CD14-positive monocyte (primary cell): ENCODE measurements around the gene PHF23. TPM values are rescaled to one million over a fixed set of nuclear protein-coding genes. Genes with fewer than 3 reads are reported as not detected.

ENCODE experiments used
- DNase-seq, 3 donors: peaks; one replicate each; pipeline ENCODE4 v3.0.0-alpha.2; 2011 to 2022
- H2AFZ ChIP-seq: 2 replicates; pipeline ENCODE4 v1.6.0; 2012; ENCODE audit warnings: mild to moderate bottlenecking, low read depth, low read length, inconsistent platforms; ENCODE audit not compliant: insufficient read depth, poor library complexity, severe bottlenecking
- H3K27ac ChIP-seq, 2 donors: 1 replicate in 1 of 2; 2 replicates in 1 of 2; pipeline ENCODE4 v1.5.1; 2012 to 2013; ENCODE audit warnings: low read length in 2 of 2, control low read depth in 1 of 2, inconsistent platforms in 1 of 2, low read depth in 1 of 2, mild to moderate bottlenecking in 1 of 2
- H3K27me3 ChIP-seq, 2 donors: one replicate each; pipeline versions ENCODE4 v1.6.0 to v1.6.1; 2011 to 2013; ENCODE audit warnings: low read length in 2 of 2; ENCODE audit not compliant: control insufficient read depth in 2 of 2, insufficient read depth in 2 of 2
- H3K36me3 ChIP-seq, 2 donors: replicated peaks in 1 of 2; 1 replicate in 1 of 2; 2 replicates in 1 of 2; pipeline versions ENCODE4 v1.5.1 to v1.6.1; 2012 to 2013; ENCODE audit warnings: low read length in 2 of 2, control low read depth in 1 of 2, inconsistent platforms in 1 of 2, mild to moderate bottlenecking in 1 of 2; ENCODE audit not compliant: insufficient read depth in 2 of 2, control insufficient read depth in 1 of 2
- H3K4me1 ChIP-seq, 2 donors: 1 replicate in 1 of 2; 2 replicates in 1 of 2; pipeline versions ENCODE4 v1.5.1 to v1.6.1; 2012 to 2013; ENCODE audit warnings: low read length in 2 of 2, control low read depth in 1 of 2, inconsistent platforms in 1 of 2, mild to moderate bottlenecking in 1 of 2, moderate library complexity in 1 of 2; ENCODE audit not compliant: insufficient read depth in 2 of 2, control insufficient read depth in 1 of 2
- H3K4me2 ChIP-seq: replicated peaks from 2 replicates; pipeline ENCODE3; 2012; ENCODE audit warnings: low read length, moderate library complexity, mild to moderate bottlenecking; ENCODE audit not compliant: poor library complexity, severe bottlenecking; ENCODE audit errors: extremely low read depth
- H3K4me3 ChIP-seq, 3 experiments: fragments of 200-600 bp in 1 of 3; sonication (generic) in 1 of 3; replicated peaks in 1 of 3; 1 replicate in 2 of 3; 2 replicates in 1 of 3; pipeline ENCODE4 v1.5.1; 2011 to 2013; ENCODE audit warnings: low read length in 3 of 3, mild to moderate bottlenecking in 3 of 3, control low read depth in 2 of 3, low read depth in 2 of 3, inconsistent platforms in 1 of 3, moderate library complexity in 1 of 3
- H3K79me2 ChIP-seq: 2 replicates; pipeline ENCODE4 v1.6.0; 2012; ENCODE audit warnings: mild to moderate bottlenecking, control low read depth, inconsistent platforms, low read length, moderate library complexity; ENCODE audit not compliant: insufficient read depth
- H3K9ac ChIP-seq: 2 replicates; pipeline ENCODE4 v1.6.0; 2017; ENCODE audit warnings: low read length, mild to moderate bottlenecking; ENCODE audit not compliant: insufficient read depth, poor library complexity, severe bottlenecking
- H3K9me3 ChIP-seq, 2 donors: replicated peaks in 1 of 2; 1 replicate in 1 of 2; 2 replicates in 1 of 2; pipeline versions ENCODE4 v1.5.1 to v1.6.1; 2012 to 2013; ENCODE audit warnings: low read length in 2 of 2, control low read depth in 1 of 2; ENCODE audit not compliant: control insufficient read depth in 1 of 2, insufficient read depth in 1 of 2
- H4K20me1 ChIP-seq: 2 replicates; pipeline ENCODE4 v1.6.0; 2012; ENCODE audit warnings: mild to moderate bottlenecking, low read length, control low read depth, moderate library complexity; ENCODE audit not compliant: insufficient read depth
- H3K27ac Mint-ChIP-seq, 7 donors: one replicate each; pipeline ENCODE4 v1.8.0; 2020; ENCODE audit warnings: mild to moderate bottlenecking in 7 of 7, mixed read lengths in 7 of 7, moderate library complexity in 6 of 7, inconsistent platforms in 2 of 7
- H3K27me3 Mint-ChIP-seq, 3 donors: one replicate each; pipeline ENCODE4 v1.8.0; 2021 to 2022; ENCODE audit warnings: low read depth in 3 of 3, mild to moderate bottlenecking in 3 of 3, mixed read lengths in 3 of 3, moderate library complexity in 3 of 3, inconsistent platforms in 1 of 3
- H3K36me3 Mint-ChIP-seq, 2 donors: one replicate each; pipeline ENCODE4 v1.8.0; 2020; ENCODE audit warnings: mixed read lengths in 2 of 2, inconsistent platforms in 1 of 2, mild to moderate bottlenecking in 1 of 2
- H3K4me1 Mint-ChIP-seq: one replicate; pipeline ENCODE4 v1.8.0; 2020; ENCODE audit warnings: mild to moderate bottlenecking, mixed read lengths
- H3K4me3 Mint-ChIP-seq, 2 donors: one replicate each; pipeline ENCODE4 v1.8.0; 2020; ENCODE audit warnings: mild to moderate bottlenecking in 2 of 2, mixed read lengths in 2 of 2, moderate library complexity in 1 of 2
- H3K9me3 Mint-ChIP-seq, 7 donors: one replicate each; pipeline ENCODE4 v1.8.0; 2020 to 2022; ENCODE audit warnings: mixed read lengths in 7 of 7, mild to moderate bottlenecking in 6 of 7, moderate library complexity in 6 of 7, inconsistent platforms in 2 of 7
- CTCF ChIP-seq: fragments of 200-600 bp; IDR thresholded peaks from one replicate; pipeline ENCODE4 v1.8.0; 2022; ENCODE audit warnings: antibody characterized with exemption, mild to moderate bottlenecking
- WGBS: methylation state at CpG from one replicate; pipeline ENCODE4 v1.1.5; 2013; ENCODE audit warnings: missing lambda C conversion rate; ENCODE audit not compliant: insufficient coverage; 5-methylcytosine and 5-hydroxymethylcytosine counted together
- intact Hi-C, 2 donors: fragments of 100-400 bp; cut with micrococcal nuclease; formaldehyde crosslinking; loops; one replicate each; pipeline versions ENCODE4 v1.15.0 to v1.15.1; 2023
- polyA plus RNA-seq, 3 donors: library from polyadenylated mRNA; depleted of rRNA in 1 of 3; unstranded in 2 of 3; stranded (reverse) in 1 of 3; fragments of 300-500 nt in 2 of 3; fragments of >200 nt in 1 of 3; fragmentation: Illumina TruSeq in 2 of 3; gene quantifications; 1 replicate in 2 of 3; 2 replicates in 1 of 3; pipeline ENCODE4 v1.2.3, GENCODE V29; 2012 to 2021

PHF23 gene
- polyA plus RNA-seq, 3 donors, result 12.0 to 18.0 (median 12.9) TPM

DNA sequence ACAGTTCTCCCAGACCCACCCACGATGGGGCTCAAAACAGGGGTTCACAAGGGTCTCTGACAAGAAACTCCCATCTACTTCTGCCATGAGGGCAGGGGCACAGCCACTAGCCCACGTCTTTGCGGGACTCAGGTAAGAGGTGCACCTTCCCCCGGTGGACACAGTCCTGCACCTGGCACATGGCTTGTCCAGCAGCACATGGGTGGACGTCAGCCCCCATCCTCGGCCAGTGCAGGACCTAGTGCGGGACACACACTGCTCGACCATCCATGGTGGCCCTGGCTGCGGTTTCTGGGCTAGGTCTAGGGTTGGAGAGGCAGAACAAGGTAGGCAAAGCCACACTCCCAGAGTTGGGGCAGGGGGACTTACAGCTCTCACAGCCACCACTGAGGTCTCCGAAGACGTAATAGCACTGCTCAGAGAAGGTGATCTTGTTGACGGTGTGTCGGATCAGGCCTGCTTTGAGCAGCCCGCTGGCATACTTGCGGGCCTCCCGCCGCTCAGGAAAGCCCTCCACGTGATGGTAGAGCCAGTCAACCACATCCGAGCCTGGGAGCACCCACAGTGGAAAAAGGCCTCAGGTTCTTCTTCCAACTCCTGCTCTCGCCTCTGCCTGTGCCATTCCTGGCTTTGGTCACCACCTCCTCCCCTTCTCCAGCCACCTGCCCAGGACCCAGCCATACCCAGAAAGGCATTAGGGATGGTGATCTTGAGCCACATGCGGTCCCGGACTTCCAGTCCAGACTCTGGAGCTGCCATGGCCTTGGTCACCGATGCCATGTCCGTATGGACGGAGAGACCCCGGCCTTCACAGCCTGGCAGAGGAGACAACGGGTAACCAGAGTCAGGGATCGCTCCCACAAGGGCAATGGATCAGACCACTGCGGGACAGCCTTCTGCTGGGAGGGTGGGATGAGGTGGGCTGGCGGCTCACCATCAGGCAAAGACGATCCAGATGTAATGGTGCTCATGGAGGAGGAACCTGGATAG lies 12.2 kb downstream of the PHF23 start:
- Histone ChIP-seq H4K20me1 (peaks cover 6% of the 10 kb centered on the region), H2AFZ (no peak overlapping the region), H3K9me3 (no peaks in the 10 kb centered on the region), H3K9ac (no peak overlapping the region), H3K79me2 (peaks cover 19% of the 10 kb centered on the region), H3K4me3 (no peak overlapping the region), H3K27me3 (no peaks in the 10 kb centered on the region), H3K27ac (no peak overlapping the region), H3K36me3 (peaks cover 62 to 88% of the 10 kb centered on the region in 2 donors), H3K4me1 (peaks cover 3 to 7% of the 10 kb centered on the region in 2 donors), H3K4me2 (no peak overlapping the region)
- TF ChIP-seq CTCF, result no peak
- no peaks in the 10 kb centered on the region for H3K9me3 Mint-ChIP-seq
- peak overlapping the region in 2 of 7 donors; percentile 45 to 60 for H3K27ac Mint-ChIP-seq
- intact Hi-C loops, result no loop called here
- peaks cover 73 to 86% of the 10 kb centered on the region in 2 donors for H3K36me3 Mint-ChIP-seq
- peaks cover 7% of the 10 kb centered on the region for H3K4me1 Mint-ChIP-seq
- H3K4me3 Mint-ChIP-seq, result no peak overlapping the region
- WGBS, result 95% methylated on average over 29 of the region's 31 CpGs
- DNase-seq, result no peak
- H3K27me3 Mint-ChIP-seq, result no peaks in the 10 kb centered on the region

DNA sequence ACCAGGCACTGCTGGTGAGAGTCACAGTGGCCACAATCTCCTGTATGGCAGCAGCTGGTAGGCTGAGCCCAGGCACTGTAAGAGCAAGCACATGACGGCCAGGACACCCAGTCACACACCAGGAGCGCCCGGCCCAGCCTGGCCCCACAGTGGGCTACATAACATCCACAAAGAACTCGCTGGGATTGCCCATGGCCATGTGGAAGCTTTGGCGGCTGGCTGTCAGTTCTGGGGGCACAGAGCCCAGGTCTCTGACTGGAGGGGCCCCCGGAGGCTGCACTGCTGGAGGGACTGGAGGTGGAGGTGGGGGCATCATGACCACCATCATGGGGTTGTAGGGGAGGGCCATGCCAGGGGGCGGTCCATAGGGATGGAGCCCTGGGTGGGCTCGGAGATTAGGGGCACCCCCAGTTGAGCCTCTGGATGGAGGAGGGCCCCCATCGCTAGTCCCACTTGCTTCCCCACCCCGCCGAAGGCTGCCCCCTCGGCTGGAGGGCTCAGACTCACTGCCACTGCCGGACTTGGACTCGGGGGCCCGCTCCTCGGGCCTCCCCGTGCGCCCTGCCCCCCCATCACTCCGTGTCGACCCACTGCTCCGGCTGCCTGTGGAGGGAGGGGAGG lies 13.4 kb downstream of the PHF23 start:
- Histone ChIP-seq H4K20me1 (peaks cover 18% of the 10 kb centered on the region), H2AFZ (no peak overlapping the region), H3K9me3 (no peaks in the 10 kb centered on the region), H3K27ac (no peak overlapping the region), H3K27me3 (no peaks in the 10 kb centered on the region), H3K36me3 (peaks cover 66 to 95% of the 10 kb centered on the region in 2 donors), H3K4me1 (peaks cover 7 to 12% of the 10 kb centered on the region in 2 donors), H3K4me3 (no peak overlapping the region), H3K9ac (no peak overlapping the region), H3K4me2 (no peak overlapping the region), H3K79me2 (peaks cover 15% of the 10 kb centered on the region)
- Mint-ChIP-seq H3K27me3 (peaks cover 0 to 2% (median 0%) of the 10 kb centered on the region in 3 donors), H3K4me3 (no peak overlapping the region), H3K27ac (no peak overlapping the region), H3K4me1 (peaks cover 12% of the 10 kb centered on the region), H3K9me3 (peaks cover 0 to 2% (median 0%) of the 10 kb centered on the region in 7 donors), H3K36me3 (peaks cover 80 to 95% of the 10 kb centered on the region in 2 donors)
- intact Hi-C loops, result no loop called here
- WGBS, result 89% methylated on average over 4 of the region's 21 CpGs
- TF ChIP-seq CTCF, result no peak
- DNase-seq, result no peak
